ENCODE measurements around the gene GRID1.

GRID1 gene

GRCh38 chr10:86335257-86335656, 31.3 kb downstream of the GRID1 start:
- DNase-seq: no peak

- DNase-seq: no peak
Measured at GRCh38 chr10:86334488-86335085, 32.0 kb downstream of the GRID1 start.

- DNase-seq: no peak
Measured at GRCh38 chr10:86333826-86334487, 32.6 kb downstream of the GRID1 start.

- DNase-seq: no peak
Measured at GRCh38 chr10:86331861-86332260, 34.7 kb downstream of the GRID1 start.

GRCh38 chr10:86330778-86331763, 35.5 kb downstream of the GRID1 start:
- DNase-seq: no peak

GRCh38 chr10:86329896-86330680, 36.5 kb downstream of the GRID1 start:
- DNase-seq: no peak

GRCh38 chr10:86329093-86329710, 37.4 kb downstream of the GRID1 start:
- DNase-seq: no peak

GRCh38 chr10:86327954-86328725, 38.5 kb downstream of the GRID1 start:
- DNase-seq: no peak

- DNase-seq: no peak
Measured at GRCh38 chr10:86325158-86325557, 41.4 kb downstream of the GRID1 start.

- no peak for DNase-seq
Measured at GRCh38 chr10:86321568-86321967, 45.0 kb downstream of the GRID1 start.

GRCh38 chr10:86319676-86320075, 46.9 kb downstream of the GRID1 start:
- no peak for DNase-seq

- no peak for DNase-seq
Measured at GRCh38 chr10:86317949-86318725, 48.5 kb downstream of the GRID1 start.

GRCh38 chr10:86316990-86317389, 49.6 kb downstream of the GRID1 start:
- DNase-seq: no peak

- DNase-seq: no peak
Measured at GRCh38 chr10:86316274-86316835, 50.2 kb downstream of the GRID1 start.

- no peak for DNase-seq
Measured at GRCh38 chr10:86315549-86315942, 51.0 kb downstream of the GRID1 start.

- no peak for DNase-seq
Measured at GRCh38 chr10:86314616-86315548, 51.7 kb downstream of the GRID1 start.

GRCh38 chr10:86313621-86314041, 53.0 kb downstream of the GRID1 start:
- DNase-seq: no peak

- no peak for DNase-seq
Measured at GRCh38 chr10:86312701-86313270, 53.8 kb downstream of the GRID1 start.

- no peak for DNase-seq
Measured at GRCh38 chr10:86311906-86312305, 54.7 kb downstream of the GRID1 start.

All from NCI-H524 treated with DMSO at 0.1 percent for 48 hours (cell line).